ENCODE results near the gene TPGS1.
A peak's percentile ranks its signal among the peaks of the same experiment; 100 is the strongest.

TPGS1 gene

GRCh38 chr19:542173-542866, 35.0 kb downstream of the TPGS1 start:
- DNase-seq: no peak

DNA sequence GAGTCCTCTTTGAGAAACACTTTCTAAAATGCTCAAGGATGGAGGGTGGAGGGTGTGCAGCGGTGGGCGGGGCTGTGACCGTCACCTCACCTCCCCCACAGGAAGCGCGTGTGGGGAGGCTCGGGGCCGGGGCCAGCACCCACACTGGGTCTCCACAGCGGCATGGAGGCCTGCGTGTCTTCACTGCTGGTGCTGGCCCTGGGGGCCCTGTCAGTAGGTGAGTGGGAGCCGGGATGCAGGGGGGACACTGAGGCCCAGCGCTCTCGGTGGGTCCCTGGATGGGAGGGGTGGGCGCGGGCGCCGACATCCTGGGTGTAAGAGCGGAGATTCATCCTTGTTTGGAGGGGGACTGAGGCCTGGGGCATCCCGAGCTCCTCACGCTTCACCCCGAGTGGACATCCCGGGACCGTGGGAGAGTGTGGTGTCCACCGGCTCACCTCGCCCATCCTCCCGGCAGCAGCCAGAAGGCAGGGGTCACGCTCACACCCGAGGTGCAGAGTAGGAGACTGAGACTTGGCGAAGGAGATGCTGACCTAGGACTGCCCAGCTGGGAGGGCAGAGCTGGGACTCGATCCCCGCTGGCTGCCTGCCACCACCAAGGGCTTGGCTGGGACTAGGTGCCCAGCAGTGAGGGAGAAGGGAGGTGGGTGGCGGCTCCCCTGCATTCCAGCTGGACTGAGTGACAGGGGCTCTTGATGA, 36.8 kb downstream of the TPGS1 start, which contains the start of gene GZMM:
TSS of gene GZMM (plus strand) at position 144 of the 699 bp plus-strand sequence. CDS start at position 163, 19 bp downstream.
- peak; percentile 88 for DNase-seq

DNA sequence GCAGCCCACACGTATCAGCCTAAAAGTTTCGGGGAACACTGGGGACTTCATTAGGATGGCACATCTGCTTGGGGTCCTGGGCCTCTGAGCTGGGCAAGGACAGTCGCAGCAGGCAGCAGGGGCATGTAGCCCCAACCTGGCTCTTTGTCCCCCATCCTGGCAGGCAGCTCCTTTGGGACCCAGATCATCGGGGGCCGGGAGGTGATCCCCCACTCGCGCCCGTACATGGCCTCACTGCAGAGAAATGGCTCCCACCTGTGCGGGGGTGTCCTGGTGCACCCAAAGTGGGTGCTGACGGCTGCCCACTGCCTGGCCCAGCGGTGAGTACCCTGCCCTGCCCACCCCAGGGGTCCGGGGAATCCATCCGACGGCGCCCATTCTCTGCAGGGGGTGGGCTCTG, 39.8 kb downstream of the TPGS1 start:
- DNase-seq: no peak

GRCh38 chr19:547836-548720, 40.8 kb downstream of the TPGS1 start:
- DNase-seq: no peak

DNA sequence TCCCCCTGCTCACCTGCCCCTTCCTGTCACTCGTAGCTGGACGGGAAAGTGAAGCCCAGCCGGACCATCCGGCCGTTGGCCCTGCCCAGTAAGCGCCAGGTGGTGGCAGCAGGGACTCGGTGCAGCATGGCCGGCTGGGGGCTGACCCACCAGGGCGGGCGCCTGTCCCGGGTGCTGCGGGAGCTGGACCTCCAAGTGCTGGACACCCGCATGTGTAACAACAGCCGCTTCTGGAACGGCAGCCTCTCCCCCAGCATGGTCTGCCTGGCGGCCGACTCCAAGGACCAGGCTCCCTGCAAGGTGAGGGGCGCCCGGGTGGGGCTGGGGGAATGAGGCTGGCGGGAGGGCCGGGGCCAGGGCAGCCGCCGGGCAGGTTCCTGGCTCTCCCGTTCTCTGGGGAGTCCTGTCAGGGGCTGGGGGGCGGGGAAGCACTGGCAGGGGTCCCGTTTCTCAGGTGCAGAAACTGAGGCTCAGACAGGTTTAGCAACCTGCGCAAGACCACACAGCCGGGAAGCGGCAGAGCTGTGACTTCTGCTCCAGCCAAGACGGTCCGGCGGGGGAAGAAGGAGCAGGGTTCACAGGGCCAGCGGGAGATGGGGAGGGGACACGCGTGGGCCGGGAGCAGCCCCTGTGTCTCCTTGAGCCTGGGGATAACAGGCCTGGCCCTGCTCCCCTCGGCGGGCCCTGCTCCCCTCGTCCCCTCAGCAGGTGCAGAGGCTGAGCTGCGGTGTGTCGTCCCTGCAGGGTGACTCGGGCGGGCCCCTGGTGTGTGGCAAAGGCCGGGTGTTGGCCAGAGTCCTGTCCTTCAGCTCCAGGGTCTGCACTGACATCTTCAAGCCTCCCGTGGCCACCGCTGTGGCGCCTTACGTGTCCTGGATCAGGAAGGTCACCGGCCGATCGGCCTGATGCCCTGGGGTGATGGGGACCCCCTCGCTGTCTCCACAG, 41.9 kb downstream of the TPGS1 start:
- DNase-seq: no peak

GRCh38 chr19:554817-555216, 47.5 kb downstream of the TPGS1 start:
- no peak for DNase-seq

- no peak for DNase-seq
Measured at GRCh38 chr19:555474-555808, 48.1 kb downstream of the TPGS1 start.

GRCh38 chr19:556611-557382, 49.5 kb downstream of the TPGS1 start:
- no peak for DNase-seq

- DNase-seq: no peak
Measured at GRCh38 chr19:558770-559439, 51.6 kb downstream of the TPGS1 start.

DNA sequence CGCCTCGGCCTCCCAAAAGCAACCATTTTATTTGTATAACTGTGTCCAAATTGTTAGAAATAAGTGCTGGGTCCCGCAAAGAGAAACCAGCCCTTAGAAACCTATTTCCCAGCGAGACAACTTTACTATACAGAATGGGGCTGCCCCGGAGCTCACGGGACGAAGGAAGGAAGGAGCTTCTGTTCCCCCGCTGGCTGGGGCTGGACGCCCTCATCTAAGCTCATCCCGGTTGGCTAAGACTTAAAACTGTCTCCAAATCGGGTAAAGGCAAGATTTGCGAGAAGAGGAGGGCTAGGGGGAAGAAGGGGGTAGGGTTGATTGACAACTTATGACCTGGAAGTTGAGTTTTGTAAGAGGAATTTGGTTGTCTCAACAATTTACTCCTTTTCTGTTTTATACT, 52.8 kb downstream of the TPGS1 start:
- DNase-seq: no peak

GRCh38 chr19:566403-566802, 59.1 kb downstream of the TPGS1 start:
- DNase-seq: no peak

- DNase-seq: no peak
Measured at GRCh38 chr19:566844-567243, 59.5 kb downstream of the TPGS1 start.

GRCh38 chr19:567296-567900, 60.1 kb downstream of the TPGS1 start:
- no peak for DNase-seq
